Right atrium auricular region (tissue), 2 donors: ENCODE data around the gene ME3. TPM values are rescaled to one million over a fixed set of nuclear protein-coding genes. Genes with fewer than 3 reads are reported as not detected.

Experiments used
- DNase-seq: peaks from one replicate; pipeline ENCODE4 v3.0.0-alpha.2; 2019; ENCODE audit warnings: low spot score
- H3K27ac ChIP-seq, 2 donors: fragments of 200-600 bp; sonication (generic); 1 replicate in 1 of 2; 2 replicates in 1 of 2; pipeline ENCODE4 v1.5.1; 2016 to 2019
- H3K27me3 ChIP-seq, 2 donors: fragments of 200-600 bp; sonication (generic); one replicate each; pipeline versions ENCODE4 v1.5.1 to v1.6.0; 2017 to 2019
- H3K36me3 ChIP-seq: fragments of 200-600 bp; sonication (generic); one replicate; pipeline ENCODE4 v1.5.1; 2016
- H3K4me1 ChIP-seq, 2 donors: fragments of 200-600 bp; sonication (generic); one replicate each; pipeline versions ENCODE4 v1.5.1 to v1.6.0; 2017 to 2019
- H3K4me3 ChIP-seq, 2 donors: fragments of 200-600 bp; sonication (generic); 1 replicate in 1 of 2; 2 replicates in 1 of 2; pipeline ENCODE4 v1.5.1; 2017 to 2019; ENCODE audit warnings: mild to moderate bottlenecking in 1 of 2, moderate library complexity in 1 of 2
- H3K9me3 ChIP-seq, 2 donors: fragments of 200-600 bp; sonication (generic); one replicate each; pipeline ENCODE4 v1.5.1; 2019
- total RNA-seq, 2 donors: library from RNA; depleted of rRNA; stranded (reverse); fragments of >200 nt; gene quantifications; one replicate each; pipeline ENCODE4 v1.1.0, GENCODE V29; 2016
- TF ChIP-seq, protein P1 (sequence below), 2 donors: fragments of 200-600 bp; sonication (generic); IDR thresholded peaks; one replicate each; pipeline ENCODE4 v1.5.1; 2019; ENCODE audit warnings: antibody characterized with exemption in 2 of 2

The ME3 gene
- total RNA-seq, 2 donors from 2014 or later: 20.5 to 33.1 TPM

DNA sequence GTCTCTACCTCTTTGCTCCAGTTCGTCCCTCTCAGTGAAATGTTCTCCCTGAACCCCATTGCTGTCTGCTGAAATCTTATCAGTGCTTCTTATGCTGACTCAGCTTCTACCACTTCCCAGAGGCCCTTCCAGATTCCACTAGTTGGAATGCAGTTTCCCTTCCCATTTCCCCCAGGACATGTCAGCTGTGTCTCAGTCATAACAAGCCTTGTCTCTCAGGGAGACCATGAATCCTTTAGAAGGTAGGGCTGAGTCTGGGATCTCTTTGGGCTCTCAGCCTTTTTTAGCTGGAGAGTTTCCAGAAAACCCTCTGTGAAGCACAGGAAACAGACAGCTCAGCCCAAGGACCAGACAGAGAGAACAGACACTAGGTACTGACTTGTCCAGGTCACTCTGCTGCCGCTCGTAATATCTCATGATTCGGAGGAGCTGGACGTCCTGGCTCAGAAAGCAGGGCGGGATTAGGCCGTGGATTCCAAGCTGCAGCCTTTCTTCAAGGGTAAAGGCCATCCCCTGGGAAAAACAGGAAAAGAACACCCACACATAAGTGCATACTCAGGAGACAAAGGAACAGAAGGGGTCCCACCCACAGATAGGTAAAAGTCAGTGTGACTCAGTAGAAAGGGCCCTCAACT lies 113.0 kb downstream of the ME3 start:
- Histone ChIP-seq H3K36me3 (no peaks in the 10 kb centered on the region), H3K4me3 (no peak overlapping the region), H3K27ac (peak overlapping the region; percentile 65 to 70), H3K9me3 (no peaks in the 10 kb centered on the region), H3K4me1 (peaks cover 0 to 28% of the 10 kb centered on the region in 2 donors), H3K27me3 (no peaks in the 10 kb centered on the region)
- TF ChIP-seq, protein P1, sequence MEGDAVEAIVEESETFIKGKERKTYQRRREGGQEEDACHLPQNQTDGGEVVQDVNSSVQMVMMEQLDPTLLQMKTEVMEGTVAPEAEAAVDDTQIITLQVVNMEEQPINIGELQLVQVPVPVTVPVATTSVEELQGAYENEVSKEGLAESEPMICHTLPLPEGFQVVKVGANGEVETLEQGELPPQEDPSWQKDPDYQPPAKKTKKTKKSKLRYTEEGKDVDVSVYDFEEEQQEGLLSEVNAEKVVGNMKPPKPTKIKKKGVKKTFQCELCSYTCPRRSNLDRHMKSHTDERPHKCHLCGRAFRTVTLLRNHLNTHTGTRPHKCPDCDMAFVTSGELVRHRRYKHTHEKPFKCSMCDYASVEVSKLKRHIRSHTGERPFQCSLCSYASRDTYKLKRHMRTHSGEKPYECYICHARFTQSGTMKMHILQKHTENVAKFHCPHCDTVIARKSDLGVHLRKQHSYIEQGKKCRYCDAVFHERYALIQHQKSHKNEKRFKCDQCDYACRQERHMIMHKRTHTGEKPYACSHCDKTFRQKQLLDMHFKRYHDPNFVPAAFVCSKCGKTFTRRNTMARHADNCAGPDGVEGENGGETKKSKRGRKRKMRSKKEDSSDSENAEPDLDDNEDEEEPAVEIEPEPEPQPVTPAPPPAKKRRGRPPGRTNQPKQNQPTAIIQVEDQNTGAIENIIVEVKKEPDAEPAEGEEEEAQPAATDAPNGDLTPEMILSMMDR (IDR thresholded peaks at IDR 0.05): no peak
- DNase-seq: no peak

DNA sequence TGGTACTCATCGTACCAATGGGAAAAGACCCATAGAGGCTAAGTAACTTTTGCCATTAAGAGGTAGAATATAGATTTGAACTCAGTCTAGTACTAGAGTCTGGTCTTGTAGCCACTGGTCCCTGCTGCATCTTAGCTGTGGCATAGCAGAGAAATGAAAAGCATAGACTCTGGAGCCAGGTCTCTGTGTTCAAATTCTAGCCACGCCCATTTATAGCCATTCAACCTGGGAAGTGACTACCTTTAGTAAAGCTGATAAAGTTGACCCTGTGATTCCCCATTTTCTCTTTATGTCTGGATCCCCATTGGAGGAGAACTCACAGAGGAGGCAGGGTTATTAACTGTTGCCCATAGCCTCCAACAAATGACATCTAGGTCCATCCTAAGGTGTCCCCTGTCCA lies 113.6 kb downstream of the ME3 start:
- Histone ChIP-seq H3K4me1 (peaks cover 0 to 28% of the 10 kb centered on the region in 2 donors), H3K36me3 (no peaks in the 10 kb centered on the region), H3K9me3 (no peaks in the 10 kb centered on the region), H3K27me3 (no peaks in the 10 kb centered on the region), H3K4me3 (no peak overlapping the region), H3K27ac (peak overlapping the region; percentile 65 to 70)
- TF ChIP-seq, protein P1 (IDR thresholded peaks at IDR 0.05): no peak
- no peak for DNase-seq

DNA sequence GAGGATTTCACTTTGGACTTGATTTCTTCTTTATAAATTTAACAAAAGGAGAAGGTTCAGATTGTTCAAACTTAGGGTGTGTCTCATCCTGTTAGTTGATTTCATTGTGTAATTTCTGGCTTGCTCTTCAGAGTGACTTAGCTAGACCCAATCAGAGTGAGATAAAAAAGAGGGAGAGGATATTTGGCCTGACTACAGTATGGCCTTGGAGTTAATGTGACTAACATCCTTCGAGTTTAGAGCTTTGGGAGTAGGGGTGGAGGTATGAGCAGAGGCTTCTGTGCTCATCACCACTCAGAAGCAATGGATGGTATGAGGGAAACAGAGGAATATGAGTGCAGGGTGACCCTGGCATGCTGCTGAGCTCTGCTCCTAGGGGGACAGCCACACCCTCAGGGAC lies 114.2 kb downstream of the ME3 start:
- DNase-seq: no peak
- peaks cover 0 to 28% of the 10 kb centered on the region in 2 donors for H3K4me1 ChIP-seq
- no peaks in the 10 kb centered on the region for H3K9me3 ChIP-seq
- no peak overlapping the region for H3K4me3 ChIP-seq
- H3K27me3 ChIP-seq: no peaks in the 10 kb centered on the region
- H3K36me3 ChIP-seq: no peaks in the 10 kb centered on the region
- H3K27ac ChIP-seq: peak overlapping the region; percentile 65 to 70
- TF ChIP-seq, protein P1 (IDR thresholded peaks at IDR 0.05): no peak

DNA sequence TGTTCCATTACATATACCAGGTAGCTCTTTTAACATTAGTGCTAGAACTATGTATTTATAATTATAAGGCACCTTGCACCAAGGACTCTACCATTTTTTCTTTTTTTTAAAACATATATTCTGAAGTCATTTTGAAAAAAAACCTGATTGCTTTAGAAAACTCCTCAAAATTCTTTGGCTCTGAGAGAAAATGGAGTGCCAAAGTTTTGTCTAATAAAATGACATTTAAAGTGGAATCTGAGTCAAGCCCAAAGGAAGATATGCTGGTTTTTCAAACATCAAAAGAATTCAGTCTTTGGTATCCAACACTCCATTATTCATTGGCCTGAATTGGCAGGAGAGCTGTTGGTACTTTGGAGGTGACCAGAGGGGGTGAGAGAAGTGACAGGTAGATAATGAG lies 116.5 kb downstream of the ME3 start:
- DNase-seq: no peak
- TF ChIP-seq, protein P1 (IDR thresholded peaks at IDR 0.05): no peak
- no peaks in the 10 kb centered on the region for H3K27me3 ChIP-seq
- H3K4me1 ChIP-seq: peaks cover 0 to 43% of the 10 kb centered on the region in 2 donors
- no peak overlapping the region for H3K4me3 ChIP-seq
- no peaks in the 10 kb centered on the region for H3K9me3 ChIP-seq
- no peak overlapping the region for H3K27ac ChIP-seq
- no peaks in the 10 kb centered on the region for H3K36me3 ChIP-seq

DNA sequence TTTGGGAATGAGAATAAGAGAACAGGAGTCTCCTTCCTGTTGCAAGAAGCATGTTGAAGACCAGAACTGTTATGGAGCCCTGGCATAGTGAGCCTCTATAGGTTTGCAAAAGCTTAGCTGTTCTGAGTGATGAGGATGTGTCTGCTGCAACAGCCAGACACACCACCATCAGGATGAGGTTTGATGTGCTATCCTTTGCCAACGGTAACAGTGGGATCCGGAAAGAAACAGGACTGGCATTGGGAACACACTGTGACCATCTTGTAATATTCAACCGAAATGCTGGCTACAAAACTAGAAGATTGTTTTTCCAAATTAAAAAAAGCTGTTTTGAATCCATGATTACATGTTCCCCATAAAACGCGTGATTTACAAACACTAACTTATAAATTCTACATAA lies 117.0 kb downstream of the ME3 start:
- peaks cover 0 to 46% of the 10 kb centered on the region in 2 donors for H3K4me1 ChIP-seq

More for the DNA sequence above, 117.0 kb downstream of the ME3 start:
- Histone ChIP-seq H3K27me3 (no peaks in the 10 kb centered on the region), H3K4me3 (no peak overlapping the region), H3K9me3 (no peaks in the 10 kb centered on the region), H3K27ac (no peak overlapping the region), H3K36me3 (no peaks in the 10 kb centered on the region)
- no peak for DNase-seq
- TF ChIP-seq, protein P1 (IDR thresholded peaks at IDR 0.05): no peak
